Sigmoid colon (tissue), 4 donors: Measurements from ENCODE around the gene LRATD1.

Experiments used
- POLR2AphosphoS5 ChIP-seq, 4 donors: sonication (generic); formaldehyde crosslinking; IDR thresholded peaks; one replicate each; pipeline ENCODE4 v1.6.1; 2017; ENCODE audit warnings: antibody characterized with exemption in 4 of 4
- TF ChIP-seq, protein P1 (sequence below), 4 experiments: fragments of 450-650 bp in 3 of 4; fragments of 200-600 bp in 1 of 4; IDR thresholded peaks; one replicate each; pipeline ENCODE4 v1.5.1; 2016 to 2019; ENCODE audit warnings: antibody characterized with exemption in 4 of 4, mild to moderate bottlenecking in 3 of 4, moderate library complexity in 2 of 4

DNA sequence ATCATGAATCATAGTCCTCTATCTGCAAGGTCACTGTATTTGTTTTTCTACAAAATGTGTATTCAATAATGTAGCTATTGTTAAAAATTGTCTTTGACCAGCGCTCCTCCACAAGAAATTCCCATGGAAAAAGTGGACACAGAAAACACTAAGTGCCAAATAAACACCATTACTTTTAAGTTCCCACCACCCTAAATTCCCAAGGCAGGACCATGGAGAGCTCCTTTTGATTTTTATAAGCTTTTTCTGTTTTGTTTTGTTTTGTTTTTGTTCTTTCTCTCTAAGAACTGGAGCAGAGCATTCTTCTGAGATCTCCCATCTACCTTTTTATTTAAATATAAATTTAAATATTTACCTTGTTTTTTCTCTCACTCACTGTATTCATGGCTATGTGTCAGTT lies 44.5 kb downstream of the LRATD1 start:
- TF ChIP-seq, protein P1, sequence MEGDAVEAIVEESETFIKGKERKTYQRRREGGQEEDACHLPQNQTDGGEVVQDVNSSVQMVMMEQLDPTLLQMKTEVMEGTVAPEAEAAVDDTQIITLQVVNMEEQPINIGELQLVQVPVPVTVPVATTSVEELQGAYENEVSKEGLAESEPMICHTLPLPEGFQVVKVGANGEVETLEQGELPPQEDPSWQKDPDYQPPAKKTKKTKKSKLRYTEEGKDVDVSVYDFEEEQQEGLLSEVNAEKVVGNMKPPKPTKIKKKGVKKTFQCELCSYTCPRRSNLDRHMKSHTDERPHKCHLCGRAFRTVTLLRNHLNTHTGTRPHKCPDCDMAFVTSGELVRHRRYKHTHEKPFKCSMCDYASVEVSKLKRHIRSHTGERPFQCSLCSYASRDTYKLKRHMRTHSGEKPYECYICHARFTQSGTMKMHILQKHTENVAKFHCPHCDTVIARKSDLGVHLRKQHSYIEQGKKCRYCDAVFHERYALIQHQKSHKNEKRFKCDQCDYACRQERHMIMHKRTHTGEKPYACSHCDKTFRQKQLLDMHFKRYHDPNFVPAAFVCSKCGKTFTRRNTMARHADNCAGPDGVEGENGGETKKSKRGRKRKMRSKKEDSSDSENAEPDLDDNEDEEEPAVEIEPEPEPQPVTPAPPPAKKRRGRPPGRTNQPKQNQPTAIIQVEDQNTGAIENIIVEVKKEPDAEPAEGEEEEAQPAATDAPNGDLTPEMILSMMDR (IDR thresholded peaks at IDR 0.05) = no peak
- TF ChIP-seq POLR2AphosphoS5 (IDR thresholded peaks at IDR 0.05) = no peak
